Endothelial cell of umbilical vein (primary cell): ENCODE measurements around the gene TXN. TPM values are rescaled to one million over a fixed set of nuclear protein-coding genes. Genes with fewer than 3 reads are reported as not detected.

Source experiments
- BruUV-seq: library from RNA; stranded (reverse); fragments of 400-500 nt; replicated peaks from 2 replicates; lab custom pipeline; 2021; lab: Mats Ljungman, UMichigan
- CTCF ChIA-PET: fragments of 300-600, 350-600 bp; sonication (Branson Sonifier 250); formaldehyde crosslinking; loops from one replicate; lab custom pipeline; 2021; ENCODE audit warnings: antibody characterized with exemption, inconsistent platforms; lab: Charles Lee
- POLR2A ChIA-PET: fragments of 300-600, 350-600 bp; sonication (Branson Sonifier 250); formaldehyde crosslinking; loops from one replicate; lab custom pipeline; 2021; ENCODE audit warnings: antibody characterized with exemption, inconsistent platforms; lab: Charles Lee
- DNase-seq: peaks from one replicate; pipeline ENCODE4 v3.0.0-alpha.2; 2011; ENCODE audit warnings: low read depth, low spot score
- FAIRE-seq: peaks from 2 replicates; lab custom pipeline; 2011; peaks lifted over from hg19 to GRCh38; lab: Jason Lieb, UNC
- H2AFZ ChIP-seq: 2 replicates; pipeline ENCODE4 v1.6.0; 2012; ENCODE audit warnings: low read depth, low read length, control low read depth, inconsistent platforms
- H3K27ac ChIP-seq: 2 replicates; pipeline ENCODE4 v1.5.1; 2011; ENCODE audit warnings: low read depth, mild to moderate bottlenecking, control low read depth, low read length, moderate library complexity; ENCODE audit not compliant: insufficient read depth
- H3K27me3 ChIP-seq, 2 experiments: 2 replicates each; pipeline versions ENCODE4 v1.6.0 to v1.6.1; 2011; ENCODE audit warnings: low read length in 2 of 2, mixed read lengths in 1 of 2; ENCODE audit not compliant: control insufficient read depth in 2 of 2, insufficient read depth in 2 of 2
- H3K36me3 ChIP-seq, 2 experiments: 2 replicates in 1 of 2; 3 replicates in 1 of 2; pipeline ENCODE4 v1.5.1; 2011; ENCODE audit warnings: low read length in 2 of 2, mild to moderate bottlenecking in 1 of 2, moderate library complexity in 1 of 2; ENCODE audit not compliant: control insufficient read depth in 2 of 2, insufficient read depth in 2 of 2; ENCODE audit errors: extremely low read depth in 1 of 2
- H3K4me1 ChIP-seq: 3 replicates; pipeline ENCODE4 v1.5.1; 2011; ENCODE audit warnings: mild to moderate bottlenecking, low read length; ENCODE audit not compliant: control insufficient read depth, insufficient read depth; ENCODE audit errors: extremely low read depth
- H3K4me2 ChIP-seq: 2 replicates; pipeline ENCODE4 v1.6.1; 2011; ENCODE audit warnings: low read length, control low read depth, mixed read lengths; ENCODE audit not compliant: insufficient read depth
- H3K4me3 ChIP-seq, 3 experiments: fragments of 200-600 bp in 1 of 3; sonication (generic), shearing (Covaris generic) in 1 of 3; replicated peaks in 1 of 3; 2 replicates each; pipeline ENCODE4 v1.5.1; 2011 to 2016; ENCODE audit warnings: control low read depth in 3 of 3, low read length in 3 of 3, mild to moderate bottlenecking in 2 of 3, inconsistent platforms in 1 of 3, low read depth in 1 of 3, moderate library complexity in 1 of 3; ENCODE audit not compliant: insufficient read depth in 1 of 3
- H3K79me2 ChIP-seq: 2 replicates; pipeline ENCODE4 v1.6.0; 2012; ENCODE audit warnings: low read length, inconsistent platforms; ENCODE audit not compliant: control insufficient read depth, insufficient read depth
- H3K9ac ChIP-seq: replicated peaks from 2 replicates; pipeline ENCODE3; 2011; ENCODE audit warnings: low read length, control low read depth; ENCODE audit not compliant: insufficient read depth; ENCODE audit errors: extremely low read depth
- H3K9me1 ChIP-seq: replicated peaks from 3 replicates; pipeline ENCODE4 v1.6.0; 2011; ENCODE audit warnings: mild to moderate bottlenecking, low read length; ENCODE audit not compliant: control insufficient read depth, insufficient read depth; ENCODE audit errors: extremely low read depth
- H3K9me3 ChIP-seq: replicated peaks from 2 replicates; pipeline ENCODE4 v1.5.1; 2012; ENCODE audit warnings: low read length, inconsistent platforms; ENCODE audit not compliant: control insufficient read depth, insufficient read depth
- H4K20me1 ChIP-seq: replicated peaks from 2 replicates; pipeline ENCODE3; 2011; ENCODE audit warnings: mild to moderate bottlenecking, low read length; ENCODE audit not compliant: control insufficient read depth, insufficient read depth; ENCODE audit errors: extremely low read depth
- EZH2 ChIP-seq: IDR thresholded peaks from 2 replicates; pipeline ENCODE4 v1.6.1; 2012; ENCODE audit warnings: borderline replicate concordance, low read depth, mild to moderate bottlenecking, moderate library complexity, low read length, inconsistent platforms; ENCODE audit not compliant: severe bottlenecking
- FOS ChIP-seq: IDR thresholded peaks from 2 replicates; pipeline ENCODE4 v1.6.1; 2011; ENCODE audit warnings: mild to moderate bottlenecking, low read length, moderate library complexity, borderline replicate concordance; ENCODE audit not compliant: insufficient read depth
- GATA2 ChIP-seq: IDR thresholded peaks from 2 replicates; pipeline ENCODE4 v1.7.0; 2011; ENCODE audit warnings: low read depth, mild to moderate bottlenecking, moderate library complexity, mixed read lengths, low read length; ENCODE audit not compliant: insufficient read length, insufficient read depth
- JUN ChIP-seq: IDR thresholded peaks from 2 replicates; pipeline ENCODE4 v1.6.1; 2011; ENCODE audit warnings: borderline replicate concordance, low read depth; ENCODE audit not compliant: insufficient read length, insufficient read depth
- MAX ChIP-seq: IDR thresholded peaks from 2 replicates; pipeline ENCODE4 v1.6.1; 2011; ENCODE audit not compliant: insufficient read depth, insufficient read length
- MYC ChIP-seq: IDR thresholded peaks from one replicate; pipeline ENCODE4 v1.6.1; 2011; ENCODE audit warnings: mild to moderate bottlenecking, low read depth, low read length
- POLR2A ChIP-seq: IDR thresholded peaks from 2 replicates; pipeline ENCODE4 v1.6.1; 2012; ENCODE audit warnings: low read depth, mild to moderate bottlenecking, control low read depth, low read length
- POLR2AphosphoS5 ChIP-seq: IDR thresholded peaks from 2 replicates; pipeline ENCODE4 v1.6.1; 2012; ENCODE audit warnings: low read depth, mild to moderate bottlenecking, control low read depth, low read length, moderate library complexity; ENCODE audit not compliant: insufficient read depth
- dilution Hi-C: fragments of 300-500 bp; cut with MboI; formaldehyde crosslinking; loops from one replicate; pipeline ENCODE4 v1.15.0; 2019; ENCODE audit warnings: low sequenced_read_pairs; ENCODE audit not compliant: extremely low pct_ligation_motif_present
- intact Hi-C: fragments of 100-400 bp; cut with micrococcal nuclease; formaldehyde crosslinking; loops from one replicate; pipeline ENCODE4 v1.10.0; 2022
- polyA plus RNA-seq, 4 experiments: library from polyadenylated mRNA; depleted of rRNA in 3 of 4; stranded (reverse) in 3 of 4; unstranded in 1 of 4; fragments of >200 nt; gene quantifications; 2 replicates each; pipeline versions ENCODE4 v1.2.1 to v1.2.3, GENCODE V29; 2011 to 2012; ENCODE audit warnings: missing spikeins in 1 of 4
- total RNA-seq: library from RNA; stranded (reverse); gene quantifications from 2 replicates; pipeline ENCODE4 v1.2.3, GENCODE V29; 2021
- TF ChIP-seq, protein P1 (sequence below), 2 donors: IDR thresholded peaks; 1 replicate in 1 of 2; 2 replicates in 1 of 2; pipeline ENCODE4 v1.5.1; 2011; ENCODE audit warnings: low read length in 2 of 2, mild to moderate bottlenecking in 2 of 2, moderate library complexity in 2 of 2, control low read depth in 1 of 2, inconsistent platforms in 1 of 2, low read depth in 1 of 2; ENCODE audit not compliant: insufficient read depth in 1 of 2; ENCODE audit errors: extremely low read depth in 1 of 2

The TXN gene
- total and polyA plus RNA-seq, 2 donors (not counting 3 experiments of a cell fraction or from before 2014, with no cell fraction given): 280 to 373 TPM

GRCh38 chr9:110213413-110214044 lies 42.8 kb downstream of the TXN start:
- no peak overlapping the region for H3K9ac ChIP-seq
- peaks cover 7 to 11% of the 10 kb centered on the region in 2 experiments for H3K27me3 ChIP-seq
- H3K4me2 ChIP-seq: no peak overlapping the region
- no peaks in the 10 kb centered on the region for H4K20me1 ChIP-seq
- FAIRE-seq (no peak), DNase-seq (no peak)
- H3K27ac ChIP-seq: no peak overlapping the region
- H3K79me2 ChIP-seq: no peaks in the 10 kb centered on the region
- H3K9me1 ChIP-seq: no peaks in the 10 kb centered on the region
- CTCF ChIA-PET: interaction anchor here (1.0 to 8.9 kb wide), 3 partner anchors 12 to 354 kb away, joined by 3 to 79 read pairs (median 28); no protein-coding TSS in a partner anchor
- dilution Hi-C loops: no loop called here
- intact Hi-C loops: loop anchor here (5.0 kb wide), 1 partner anchor 321 kb away; no protein-coding TSS in a partner anchor
- POLR2A ChIA-PET: no interaction called here
- no peaks in the 10 kb centered on the region for H3K4me1 ChIP-seq
- no peak overlapping the region for H3K4me3 ChIP-seq
- no peaks in the 10 kb centered on the region for H3K36me3 ChIP-seq
- TF ChIP-seq POLR2A (no peak), POLR2AphosphoS5 (no peak), GATA2 (no peak), EZH2 (no peak), MYC (no peak), FOS (no peak), MAX (no peak), JUN (no peak)
- TF ChIP-seq, protein P1, sequence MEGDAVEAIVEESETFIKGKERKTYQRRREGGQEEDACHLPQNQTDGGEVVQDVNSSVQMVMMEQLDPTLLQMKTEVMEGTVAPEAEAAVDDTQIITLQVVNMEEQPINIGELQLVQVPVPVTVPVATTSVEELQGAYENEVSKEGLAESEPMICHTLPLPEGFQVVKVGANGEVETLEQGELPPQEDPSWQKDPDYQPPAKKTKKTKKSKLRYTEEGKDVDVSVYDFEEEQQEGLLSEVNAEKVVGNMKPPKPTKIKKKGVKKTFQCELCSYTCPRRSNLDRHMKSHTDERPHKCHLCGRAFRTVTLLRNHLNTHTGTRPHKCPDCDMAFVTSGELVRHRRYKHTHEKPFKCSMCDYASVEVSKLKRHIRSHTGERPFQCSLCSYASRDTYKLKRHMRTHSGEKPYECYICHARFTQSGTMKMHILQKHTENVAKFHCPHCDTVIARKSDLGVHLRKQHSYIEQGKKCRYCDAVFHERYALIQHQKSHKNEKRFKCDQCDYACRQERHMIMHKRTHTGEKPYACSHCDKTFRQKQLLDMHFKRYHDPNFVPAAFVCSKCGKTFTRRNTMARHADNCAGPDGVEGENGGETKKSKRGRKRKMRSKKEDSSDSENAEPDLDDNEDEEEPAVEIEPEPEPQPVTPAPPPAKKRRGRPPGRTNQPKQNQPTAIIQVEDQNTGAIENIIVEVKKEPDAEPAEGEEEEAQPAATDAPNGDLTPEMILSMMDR (IDR thresholded peaks at IDR 0.05; ENCODE audit: extremely low read depth in 1 of 2, insufficient read depth in 1 of 2, low read depth in 1 of 2, low read length in 2 of 2): no peak
- H3K9me3 ChIP-seq: no peaks in the 10 kb centered on the region
- no TSS peak for BruUV-seq
- no peak overlapping the region for H2AFZ ChIP-seq
